H1 (cell line): ENCODE data around the gene ZNF300. TPM values are rescaled to one million over a fixed set of nuclear protein-coding genes. Genes with fewer than 3 reads are reported as not detected.

Experiments
- BCL11A ChIP-seq, 2 experiments: IDR thresholded peaks; one replicate each; pipeline ENCODE4 v1.6.1; 2011; ENCODE audit warnings: low read depth in 2 of 2, low read length in 2 of 2, mild to moderate bottlenecking in 2 of 2
- CBX5 ChIP-seq: fragments of 300-800, 300-1000 bp; sonication (generic); IDR thresholded peaks from 2 replicates; pipeline ENCODE4 v1.7.1; 2016; ENCODE audit warnings: antibody characterized with exemption, low read length, low read depth
- CHD7 ChIP-seq: fragments of 300-600 bp; sonication (generic); IDR thresholded peaks from 2 replicates; pipeline ENCODE4 v1.7.1; 2012; ENCODE audit warnings: low read length, moderate library complexity, mild to moderate bottlenecking, inconsistent platforms; ENCODE audit not compliant: insufficient replicate concordance
- CREB1 ChIP-seq: IDR thresholded peaks from 2 replicates; pipeline ENCODE4 v1.6.1; 2012; ENCODE audit warnings: inconsistent platforms
- EGR1 ChIP-seq: IDR thresholded peaks from 2 replicates; pipeline ENCODE4 v1.6.1; 2011; ENCODE audit warnings: low read depth, low read length, borderline replicate concordance
- GABPA ChIP-seq: IDR thresholded peaks from 2 replicates; pipeline ENCODE4 v1.6.1; 2011; ENCODE audit warnings: mild to moderate bottlenecking, low read length, moderate library complexity, borderline replicate concordance; ENCODE audit not compliant: insufficient read depth
- JUND ChIP-seq: IDR thresholded peaks from 2 replicates; pipeline ENCODE4 v1.6.1; 2011; ENCODE audit warnings: mild to moderate bottlenecking, improper control_type of control experiment, low read length
- RFX5 ChIP-seq: IDR thresholded peaks from 2 replicates; pipeline ENCODE4 v1.6.1; 2011; ENCODE audit warnings: low read depth, low read length, improper control_type of control experiment, borderline replicate concordance
- SRF ChIP-seq: IDR thresholded peaks from 2 replicates; pipeline ENCODE4 v1.6.1; 2011; ENCODE audit warnings: mild to moderate bottlenecking, low read depth, low read length, moderate library complexity
- TAF7 ChIP-seq: optimal IDR thresholded peaks from 2 replicates; pipeline ENCODE3; 2011; ENCODE audit warnings: low read depth, mild to moderate bottlenecking, inconsistent platforms, low read length, moderate library complexity, borderline replicate concordance
- TCF12 ChIP-seq: IDR thresholded peaks from 2 replicates; pipeline ENCODE4 v1.6.1; 2011; ENCODE audit warnings: low read depth, mild to moderate bottlenecking, low read length
- polyA plus RNA-seq, 7 experiments: library from polyadenylated mRNA; depleted of rRNA in 3 of 7; stranded (reverse) in 5 of 7; unstranded in 2 of 7; fragments of >200 nt in 5 of 7; fragments of 200-250 nt in 2 of 7; gene quantifications; 1 replicate in 5 of 7; 2 replicates in 1 of 7; 4 replicates in 1 of 7; pipeline versions ENCODE4 v1.2.1 to v1.2.3, GENCODE V29; 2011 to 2013; ENCODE audit warnings: missing spikeins in 2 of 7, mixed read lengths in 2 of 7
- total RNA-seq: library from RNA; stranded (reverse); fragmentation: NEBNext Ultra II Directional; extraction: Animal tissue kit (Norgen Biotek cat#: 25700); gene quantifications from 2 replicates; pipeline ENCODE4 v1.2.1, GENCODE V29; 2021

Gene ZNF300
- total and polyA plus RNA-seq, 2 of the 8 experiments (the other 6 are each of a cell fraction or from before 2014, with no cell fraction given): 6.7 to 15.8 TPM

- TF ChIP-seq CREB1 (no peak), TAF7 (peak; percentile 89), SRF (no peak), TCF12 (no peak), EGR1 (0 out of 2 replicates have a peak, but pooled peaks have one; percentile 29), JUND (peak; percentile 99), GABPA (no peak), BCL11A (IDR thresholded peaks at IDR 0.05; ENCODE audit: low read depth in 2 of 2, low read length in 2 of 2) (no peak), RFX5 (no peak), CHD7 (no peak), CBX5 (no peak)
Observed at GRCh38 chr5:150904479-150905311, at the start of gene ZNF300 (continued).
